SU-DHL-6 (cell line): Measurements from ENCODE around the gene CFAP43.

Experiments
- CTCF ChIP-seq: fragments of 200-600 bp; sonication (generic); IDR thresholded peaks from one replicate; pipeline ENCODE4 v1.5.1; 2017; ENCODE audit warnings: antibody characterized with exemption, mild to moderate bottlenecking, low read length, moderate library complexity; ENCODE audit not compliant: insufficient read depth, poor library complexity, severe bottlenecking
- EZH2phosphoT487 ChIP-seq: fragments of 200-600 bp; sonication (generic), shearing (Covaris generic); conservative IDR thresholded peaks from 2 replicates; pipeline ENCODE4 v1.6.1; 2018; ENCODE audit warnings: mild to moderate bottlenecking, antibody characterized with exemption, low read length, moderate library complexity, mixed read lengths

- TF ChIP-seq CTCF (no peak), EZH2phosphoT487 (no peak)
These were observed 147.6 kb downstream of the CFAP43 start for GRCh38 chr10:104084482-104085142.
